ENCODE data around the gene SLC22A2.

Gene SLC22A2

DNA sequence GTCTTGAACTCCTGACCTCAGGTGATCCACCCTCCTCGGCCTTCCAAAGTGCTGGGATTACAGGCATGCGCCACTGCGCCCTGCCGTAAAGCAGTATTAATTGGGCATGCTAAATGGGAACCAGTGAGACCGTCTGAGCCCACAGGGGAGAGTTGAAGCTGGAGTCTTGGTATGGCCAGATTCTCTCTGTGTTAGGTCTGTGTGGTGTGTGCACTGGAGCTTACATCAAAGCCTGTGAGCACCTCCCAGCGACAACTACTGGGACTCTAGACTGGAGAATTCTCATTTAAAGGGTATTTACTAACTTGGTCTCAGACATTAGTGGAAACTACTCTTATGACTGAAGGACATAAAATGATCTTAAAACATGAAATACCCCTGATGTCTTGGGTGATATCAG is 8.5 kb upstream of the SLC22A2 start:
- Histone ChIP-seq H4K91ac (ENCODE audit: low read depth, low read length, poor library complexity) (no peak overlapping the region), H3K27ac (replicated peaks; ENCODE audit: low read length) (no peak overlapping the region), H3K18ac (ENCODE audit: low read length) (no peak overlapping the region), H3K9me3 (replicated peaks in 1 of 2; ENCODE audit: control insufficient read depth in 2 of 2, insufficient read depth in 1 of 2, low read depth in 1 of 2, low read length in 2 of 2) (no peaks in the 10 kb centered on the region), H2AK5ac (ENCODE audit: low read depth, low read length) (no peak overlapping the region), H3K23ac (ENCODE audit: low read depth, low read length, poor library complexity) (no peak overlapping the region), H3K9ac (ENCODE audit: low read depth, low read length, poor library complexity) (no peak overlapping the region), H2BK5ac (ENCODE audit: low read length) (no peak overlapping the region), H3K4me1 (ENCODE audit: control insufficient read depth in 2 of 2, insufficient read depth in 1 of 2, low read depth in 1 of 2, low read length in 2 of 2) (no peaks in the 10 kb centered on the region), H3K4me2 (ENCODE audit: insufficient read depth, low read length, poor library complexity, severe bottlenecking) (no peak overlapping the region), H3K4me3 (ENCODE audit: low read length in 2 of 2) (no peak overlapping the region), H2AFZ (ENCODE audit: low read length) (no peak overlapping the region), H3K14ac (ENCODE audit: low read length) (no peak overlapping the region), H2BK12ac (ENCODE audit: low read length) (no peak overlapping the region), H3K36me3 (replicated peaks in 1 of 2; ENCODE audit: control insufficient read depth in 2 of 2, insufficient read depth in 2 of 2, low read length in 2 of 2) (no peaks in the 10 kb centered on the region), H3K27me3 (ENCODE audit: control insufficient read depth in 3 of 3, insufficient read depth in 3 of 3, low read depth in 1 of 3, low read length in 3 of 3) (peaks cover 0 to 3% (median 0%) of the 10 kb centered on the region in 3 experiments), H2BK120ac (ENCODE audit: low read depth, low read length) (no peak overlapping the region), H3K4ac (ENCODE audit: low read length) (no peak overlapping the region), H3K79me1 (ENCODE audit: low read depth, low read length) (no peaks in the 10 kb centered on the region), H2BK15ac (ENCODE audit: low read length) (no peak overlapping the region), H4K8ac (ENCODE audit: low read depth, low read length) (no peak overlapping the region)
- WGBS, 2 donors (ENCODE audit: extremely low coverage in 2 of 2, insufficient read length in 2 of 2, insufficient replicate concordance in 1 of 2): no CpG with 5 or more reads among the region's 6 CpGs
- DNase-seq (ENCODE audit: low spot score): no peak

DNA sequence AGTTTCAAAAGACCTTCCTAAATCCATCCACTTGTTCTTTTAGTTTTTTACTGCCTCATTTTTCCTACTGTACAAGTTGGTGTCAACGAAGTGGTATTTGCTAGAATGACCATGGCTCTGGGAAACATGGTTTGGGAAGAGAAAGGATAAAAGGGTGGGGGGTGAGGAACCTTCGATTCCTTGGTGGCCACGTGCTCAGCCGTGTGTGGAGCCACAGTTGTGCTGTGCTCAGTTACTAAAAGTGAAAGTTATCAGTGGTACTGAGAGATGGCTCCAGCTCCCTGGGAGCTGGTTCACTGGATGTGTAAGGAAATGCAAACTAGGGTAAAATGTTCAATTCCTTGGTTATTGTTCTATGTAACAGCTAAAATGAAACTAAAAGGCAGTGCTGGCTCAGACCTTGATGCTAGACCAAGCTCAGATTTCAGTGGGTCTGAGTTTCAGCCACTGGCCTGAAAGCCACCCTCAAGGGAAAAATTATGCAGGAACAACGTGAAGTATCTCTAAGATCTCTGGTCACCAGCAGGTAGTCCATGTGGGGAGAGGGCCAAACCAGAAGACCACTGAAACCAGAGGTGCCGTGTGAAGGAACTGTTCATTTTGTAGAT is 7.4 kb upstream of the SLC22A2 start:
- Histone ChIP-seq H3K27ac (replicated peaks; ENCODE audit: low read length) (no peak overlapping the region), H3K9ac (ENCODE audit: low read depth, low read length, poor library complexity) (no peak overlapping the region), H3K4me2 (ENCODE audit: insufficient read depth, low read length, poor library complexity, severe bottlenecking) (no peak overlapping the region), H2BK12ac (ENCODE audit: low read length) (no peak overlapping the region), H3K14ac (ENCODE audit: low read length) (no peak overlapping the region), H3K4me3 (ENCODE audit: low read length in 2 of 2) (no peak overlapping the region), H2BK15ac (ENCODE audit: low read length) (no peak overlapping the region), H3K36me3 (replicated peaks in 1 of 2; ENCODE audit: control insufficient read depth in 2 of 2, insufficient read depth in 2 of 2, low read length in 2 of 2) (no peaks in the 10 kb centered on the region), H4K91ac (ENCODE audit: low read depth, low read length, poor library complexity) (no peak overlapping the region), H3K27me3 (ENCODE audit: control insufficient read depth in 3 of 3, insufficient read depth in 3 of 3, low read depth in 1 of 3, low read length in 3 of 3) (peaks cover 0 to 3% (median 0%) of the 10 kb centered on the region in 3 experiments), H2AK5ac (ENCODE audit: low read depth, low read length) (no peak overlapping the region), H3K18ac (ENCODE audit: low read length) (no peak overlapping the region), H2BK120ac (ENCODE audit: low read depth, low read length) (no peak overlapping the region), H4K8ac (ENCODE audit: low read depth, low read length) (no peak overlapping the region), H3K4ac (ENCODE audit: low read length) (no peak overlapping the region), H3K4me1 (ENCODE audit: control insufficient read depth in 2 of 2, insufficient read depth in 1 of 2, low read depth in 1 of 2, low read length in 2 of 2) (no peaks in the 10 kb centered on the region), H3K9me3 (replicated peaks in 1 of 2; ENCODE audit: control insufficient read depth in 2 of 2, insufficient read depth in 1 of 2, low read depth in 1 of 2, low read length in 2 of 2) (no peaks in the 10 kb centered on the region), H3K79me1 (ENCODE audit: low read depth, low read length) (no peaks in the 10 kb centered on the region), H2BK5ac (ENCODE audit: low read length) (no peak overlapping the region), H2AFZ (ENCODE audit: low read length) (no peak overlapping the region), H3K23ac (ENCODE audit: low read depth, low read length, poor library complexity) (no peak overlapping the region)
- no peak for DNase-seq (ENCODE audit: low spot score)
- no CpG with 5 or more reads among the region's 6 CpGs for WGBS, 2 donors (ENCODE audit: extremely low coverage in 2 of 2, insufficient read length in 2 of 2, insufficient replicate concordance in 1 of 2)

DNA sequence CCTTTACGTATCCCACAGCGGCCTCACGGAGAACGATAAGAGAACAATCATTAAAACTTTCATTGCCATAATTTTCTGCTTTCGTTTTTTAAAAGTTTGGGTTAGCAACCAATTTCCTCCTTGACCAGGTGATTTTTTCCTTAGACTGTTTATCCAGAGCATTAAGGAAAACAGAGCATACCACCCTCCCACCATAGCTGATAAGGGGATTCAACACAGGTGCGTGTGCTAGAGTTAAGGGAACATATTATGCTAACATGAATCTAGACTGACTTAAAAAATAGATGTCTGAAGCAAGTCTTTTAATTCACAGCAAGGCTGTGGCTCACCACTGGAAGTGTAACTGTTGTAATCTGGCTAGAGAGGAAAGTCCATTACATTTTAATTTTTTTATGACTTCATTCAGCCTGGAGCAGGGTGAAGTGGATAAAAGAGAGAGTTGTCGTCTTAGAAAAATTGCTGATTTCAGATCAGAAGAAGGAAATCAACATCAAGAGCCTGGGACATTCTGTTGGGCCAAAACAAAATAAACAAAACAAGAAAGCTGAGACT is 5.5 kb upstream of the SLC22A2 start:
- WGBS, 2 donors (ENCODE audit: extremely low coverage in 2 of 2, insufficient read length in 2 of 2, insufficient replicate concordance in 1 of 2): no CpG with 5 or more reads among the region's 7 CpGs
- no peak overlapping the region for H2AFZ ChIP-seq (ENCODE audit: low read length)
- H3K27ac ChIP-seq (replicated peaks; ENCODE audit: low read length): no peak overlapping the region

DNA sequence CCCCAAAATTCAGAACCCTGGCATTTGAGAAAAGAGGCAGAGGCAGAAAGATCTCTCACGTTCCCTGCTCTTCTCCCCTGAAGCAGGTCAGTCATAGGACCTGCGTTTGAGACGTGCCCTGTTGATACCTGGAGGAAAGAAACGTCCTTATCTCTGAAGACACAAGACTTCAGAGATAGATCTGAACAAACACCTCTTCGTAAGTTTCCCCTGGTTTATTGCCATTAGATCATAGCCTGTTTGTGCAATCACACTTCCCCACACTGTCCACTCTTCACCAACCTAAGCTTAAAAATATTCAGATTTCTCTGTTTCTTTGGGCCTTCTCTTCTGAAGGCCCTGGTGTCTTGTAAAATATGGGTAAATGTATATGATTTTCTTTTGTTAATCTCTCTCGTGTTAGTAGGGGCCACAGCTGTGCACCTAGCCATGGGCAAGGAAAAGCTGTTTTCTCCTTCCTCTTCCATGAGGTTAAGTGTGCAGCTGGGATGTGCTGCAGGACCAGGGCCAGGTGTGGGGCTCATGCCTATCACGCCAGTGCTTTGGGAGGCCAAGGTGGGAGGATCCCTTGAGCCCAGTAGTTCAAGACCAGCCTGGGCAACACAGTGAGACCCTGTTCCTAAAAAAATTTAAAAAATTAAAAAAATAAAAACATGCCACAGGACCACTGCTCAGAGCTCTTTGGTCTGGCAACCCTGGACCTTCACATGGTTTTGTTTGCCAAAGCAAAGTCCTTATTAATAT is 4.7 kb upstream of the SLC22A2 start:
- H4K91ac ChIP-seq (ENCODE audit: low read depth, low read length, poor library complexity): no peak overlapping the region
- no peak overlapping the region for H3K18ac ChIP-seq (ENCODE audit: low read length)
- H2AFZ ChIP-seq (ENCODE audit: low read length): no peak overlapping the region
- no peak overlapping the region for H2BK15ac ChIP-seq (ENCODE audit: low read length)
- no peak for DNase-seq (ENCODE audit: low spot score)
- no peak overlapping the region for H2AK5ac ChIP-seq (ENCODE audit: low read depth, low read length)
- no peak overlapping the region for H3K4ac ChIP-seq (ENCODE audit: low read length)
- peaks cover 0 to 2% of the 10 kb centered on the region in 2 donors for H3K4me1 ChIP-seq (ENCODE audit: control insufficient read depth in 2 of 2, insufficient read depth in 1 of 2, low read depth in 1 of 2, low read length in 2 of 2)
- H3K27me3 ChIP-seq (ENCODE audit: control insufficient read depth in 3 of 3, insufficient read depth in 3 of 3, low read depth in 1 of 3, low read length in 3 of 3): peaks cover 0 to 4% (median 0%) of the 10 kb centered on the region in 3 experiments
- no peak overlapping the region for H2BK120ac ChIP-seq (ENCODE audit: low read depth, low read length)
- no peak overlapping the region for H3K9ac ChIP-seq (ENCODE audit: low read depth, low read length, poor library complexity)
- H3K14ac ChIP-seq (ENCODE audit: low read length): no peak overlapping the region
- H4K8ac ChIP-seq (ENCODE audit: low read depth, low read length): no peak overlapping the region
- no peak overlapping the region for H3K27ac ChIP-seq (replicated peaks; ENCODE audit: low read length)
- H3K4me3 ChIP-seq (ENCODE audit: low read length in 2 of 2): no peak overlapping the region
- no peaks in the 10 kb centered on the region for H3K9me3 ChIP-seq (replicated peaks in 1 of 2; ENCODE audit: control insufficient read depth in 2 of 2, insufficient read depth in 1 of 2, low read depth in 1 of 2, low read length in 2 of 2)
- no peak overlapping the region for H3K23ac ChIP-seq (ENCODE audit: low read depth, low read length, poor library complexity)
- H3K79me1 ChIP-seq (ENCODE audit: low read depth, low read length): no peaks in the 10 kb centered on the region
- no CpG with 5 or more reads among the region's 7 CpGs for WGBS, 2 donors (ENCODE audit: extremely low coverage in 2 of 2, insufficient read length in 2 of 2, insufficient replicate concordance in 1 of 2)
- H2BK5ac ChIP-seq (ENCODE audit: low read length): no peak overlapping the region
- H2BK12ac ChIP-seq (ENCODE audit: low read length): no peak overlapping the region
- no peak overlapping the region for H3K4me2 ChIP-seq (ENCODE audit: insufficient read depth, low read length, poor library complexity, severe bottlenecking)
- no peaks in the 10 kb centered on the region for H3K36me3 ChIP-seq (replicated peaks in 1 of 2; ENCODE audit: control insufficient read depth in 2 of 2, insufficient read depth in 2 of 2, low read length in 2 of 2)

More for the DNA sequence above, 5.5 kb upstream of the SLC22A2 start:
- Histone ChIP-seq H3K4me3 (ENCODE audit: low read length in 2 of 2) (no peak overlapping the region), H2BK5ac (ENCODE audit: low read length) (no peak overlapping the region), H3K14ac (ENCODE audit: low read length) (no peak overlapping the region), H3K9me3 (replicated peaks in 1 of 2; ENCODE audit: control insufficient read depth in 2 of 2, insufficient read depth in 1 of 2, low read depth in 1 of 2, low read length in 2 of 2) (no peaks in the 10 kb centered on the region), H2BK12ac (ENCODE audit: low read length) (no peak overlapping the region), H3K4ac (ENCODE audit: low read length) (no peak overlapping the region), H4K91ac (ENCODE audit: low read depth, low read length, poor library complexity) (no peak overlapping the region), H3K23ac (ENCODE audit: low read depth, low read length, poor library complexity) (no peak overlapping the region), H3K79me1 (ENCODE audit: low read depth, low read length) (no peaks in the 10 kb centered on the region), H3K36me3 (replicated peaks in 1 of 2; ENCODE audit: control insufficient read depth in 2 of 2, insufficient read depth in 2 of 2, low read length in 2 of 2) (no peaks in the 10 kb centered on the region), H3K4me1 (ENCODE audit: control insufficient read depth in 2 of 2, insufficient read depth in 1 of 2, low read depth in 1 of 2, low read length in 2 of 2) (peaks cover 0 to 2% of the 10 kb centered on the region in 2 donors), H4K8ac (ENCODE audit: low read depth, low read length) (no peak overlapping the region), H3K4me2 (ENCODE audit: insufficient read depth, low read length, poor library complexity, severe bottlenecking) (no peak overlapping the region), H2BK120ac (ENCODE audit: low read depth, low read length) (no peak overlapping the region), H2BK15ac (ENCODE audit: low read length) (no peak overlapping the region), H2AK5ac (ENCODE audit: low read depth, low read length) (no peak overlapping the region), H3K9ac (ENCODE audit: low read depth, low read length, poor library complexity) (no peak overlapping the region), H3K27me3 (ENCODE audit: control insufficient read depth in 3 of 3, insufficient read depth in 3 of 3, low read depth in 1 of 3, low read length in 3 of 3) (peaks cover 0 to 4% (median 0%) of the 10 kb centered on the region in 3 experiments), H3K18ac (ENCODE audit: low read length) (no peak overlapping the region)
- DNase-seq (ENCODE audit: low spot score): no peak
